Epithelial cell of proximal tubule (primary cell): ENCODE measurements around the gene PTCD1. TPM values are rescaled to one million over a fixed set of nuclear protein-coding genes. Genes with fewer than 3 reads are reported as not detected.

Experiments
- DNase-seq: peaks from one replicate; pipeline ENCODE4 v3.0.0-alpha.2; 2011; ENCODE audit warnings: low read depth
- H3K4me3 ChIP-seq: 2 replicates; pipeline ENCODE4 v1.5.1; 2011; ENCODE audit warnings: low read depth, mild to moderate bottlenecking, low read length
- CTCF ChIP-seq: conservative IDR thresholded peaks from 2 replicates; pipeline ENCODE4 v1.5.1; 2012; ENCODE audit warnings: low read depth, mild to moderate bottlenecking, low read length
- total RNA-seq: library from RNA; depleted of rRNA; stranded (reverse); fragments of >200 nt; gene quantifications from 2 replicates; pipeline ENCODE4 v1.2.3, GENCODE V29; 2015

PTCD1 gene
- total RNA-seq, 1 donor from 2014 or later, result 4.0 TPM

GRCh38 chr7:99409806-99410205 is 28.8 kb downstream of the PTCD1 start:
- peak overlapping the region; percentile 95 for H3K4me3 ChIP-seq
- no peak for TF ChIP-seq CTCF
- no peak for DNase-seq

GRCh38 chr7:99409192-99409572 is 29.4 kb downstream of the PTCD1 start:
- no peak for TF ChIP-seq CTCF
- peak overlapping the region; percentile 95 for H3K4me3 ChIP-seq
- DNase-seq, result no peak

- peak; percentile 7 for TF ChIP-seq CTCF
- DNase-seq, result peak; percentile 72
- peak within 1 kb of the TSS; percentile 95 for H3K4me3 ChIP-seq
Measured at GRCh38 chr7:99408379-99409191, 30.0 kb downstream of the PTCD1 start, which contains the start of the genes BUD31 and PDAP1. Gene BUD31 (plus strand): TSS chr7:99408969. CDS start chr7:99411093, 2,124 bp downstream. Gene PDAP1 (minus strand): TSS chr7:99408597. CDS start chr7:99408548, 49 bp downstream.

GRCh38 chr7:99407872-99408378 is 30.7 kb downstream of the PTCD1 start:
- peak; percentile 33 for DNase-seq
- TF ChIP-seq CTCF, result no peak
- H3K4me3 ChIP-seq, result peak overlapping the region; percentile 95

GRCh38 chr7:99406557-99406956 is 32.0 kb downstream of the PTCD1 start:
- DNase-seq, result no peak
- no peak for TF ChIP-seq CTCF
- no peak overlapping the region for H3K4me3 ChIP-seq

- TF ChIP-seq CTCF, result no peak
- DNase-seq, result no peak
- H3K4me3 ChIP-seq, result no peak overlapping the region
Measured at GRCh38 chr7:99404977-99405320, 33.6 kb downstream of the PTCD1 start.
